Mesenchymal stem cell (in vitro differentiated cells and primary cell): ENCODE data around the gene SURF2.
A peak's percentile ranks its signal among the peaks of the same experiment; 100 is the strongest.
"Not testable (repeated sequence)": the region's sequence is repeated elsewhere in the genome, so short reads cannot be mapped to it uniquely, and the experiment has no call there.

ENCODE experiments used
- DNase-seq: peaks from one replicate; pipeline ENCODE4 v3.0.0-alpha.2; 2013
- H2AFZ ChIP-seq: one replicate; pipeline ENCODE4 v1.6.1; 2013; ENCODE audit warnings: low read depth, mild to moderate bottlenecking, control low read depth, inconsistent platforms, low read length, moderate library complexity
- H2AK5ac ChIP-seq: 2 replicates; pipeline ENCODE4 v1.6.1; 2013; ENCODE audit warnings: low read length, moderate library complexity, mild to moderate bottlenecking, inconsistent platforms; ENCODE audit not compliant: severe bottlenecking
- H2BK120ac ChIP-seq: one replicate; pipeline ENCODE4 v1.6.1; 2013; ENCODE audit warnings: low read depth, mild to moderate bottlenecking, inconsistent platforms, low read length, moderate library complexity
- H2BK12ac ChIP-seq, 2 experiments: one replicate each; pipeline ENCODE4 v1.6.1; 2013; ENCODE audit warnings: inconsistent platforms in 2 of 2, low read length in 2 of 2, mild to moderate bottlenecking in 2 of 2, moderate library complexity in 2 of 2, control low read depth in 1 of 2
- H2BK15ac ChIP-seq: one replicate; pipeline ENCODE4 v1.6.1; 2013; ENCODE audit warnings: mild to moderate bottlenecking, low read depth, inconsistent platforms; ENCODE audit not compliant: poor library complexity, severe bottlenecking
- H2BK5ac ChIP-seq: 2 replicates; pipeline ENCODE4 v1.6.1; 2013; ENCODE audit warnings: low read depth, mild to moderate bottlenecking, low read length, control low read depth, inconsistent platforms; ENCODE audit not compliant: poor library complexity, severe bottlenecking
- H3K14ac ChIP-seq, 2 experiments: one replicate each; pipeline ENCODE4 v1.6.1; 2013; ENCODE audit warnings: inconsistent platforms in 2 of 2, low read length in 2 of 2, control low read depth in 1 of 2, mild to moderate bottlenecking in 1 of 2, moderate library complexity in 1 of 2
- H3K18ac ChIP-seq, 2 experiments: one replicate each; pipeline ENCODE4 v1.6.1; 2013; ENCODE audit warnings: inconsistent platforms in 2 of 2, low read length in 2 of 2, control low read depth in 1 of 2, low read depth in 1 of 2, mild to moderate bottlenecking in 1 of 2
- H3K23ac ChIP-seq, 2 experiments: one replicate each; pipeline ENCODE4 v1.6.1; 2013; ENCODE audit warnings: inconsistent platforms in 2 of 2, low read length in 2 of 2, mild to moderate bottlenecking in 2 of 2, moderate library complexity in 2 of 2, control low read depth in 1 of 2
- H3K27ac ChIP-seq: 2 replicates; pipeline ENCODE4 v1.5.1; 2013; ENCODE audit warnings: mild to moderate bottlenecking, moderate library complexity, low read length, control low read depth, inconsistent platforms; ENCODE audit not compliant: poor library complexity, severe bottlenecking
- H3K27me3 ChIP-seq, 2 experiments: 2 replicates each; pipeline versions ENCODE4 v1.6.1 to v1.7.0; 2013; ENCODE audit warnings: low read length in 2 of 2, mild to moderate bottlenecking in 2 of 2, moderate library complexity in 2 of 2, control low read depth in 1 of 2, inconsistent platforms in 1 of 2; ENCODE audit not compliant: control insufficient read depth in 1 of 2, insufficient read depth in 1 of 2
- H3K36me3 ChIP-seq, 2 experiments: 2 replicates each; pipeline versions ENCODE4 v1.6.1 to v1.7.0; 2013; ENCODE audit warnings: low read length in 2 of 2, control low read depth in 1 of 2, inconsistent platforms in 1 of 2, low read depth in 1 of 2, mild to moderate bottlenecking in 1 of 2; ENCODE audit not compliant: insufficient read depth in 2 of 2, control insufficient read depth in 1 of 2
- H3K4ac ChIP-seq, 2 experiments: one replicate each; pipeline ENCODE4 v1.6.1; 2013; ENCODE audit warnings: inconsistent platforms in 2 of 2, low read length in 2 of 2, mild to moderate bottlenecking in 2 of 2, moderate library complexity in 2 of 2, control low read depth in 1 of 2, low read depth in 1 of 2
- H3K4me1 ChIP-seq: 2 replicates; pipeline ENCODE4 v1.6.1; 2013; ENCODE audit warnings: low read depth, low read length, control low read depth; ENCODE audit not compliant: control insufficient read depth, insufficient read depth
- H3K4me2 ChIP-seq: 2 replicates; pipeline ENCODE4 v1.6.1; 2013; ENCODE audit warnings: low read length, mild to moderate bottlenecking, inconsistent platforms; ENCODE audit not compliant: poor library complexity, severe bottlenecking
- H3K4me3 ChIP-seq, 2 experiments: 2 replicates each; pipeline versions ENCODE4 v1.5.1 to v1.7.0; 2013; ENCODE audit warnings: low read length in 2 of 2, mild to moderate bottlenecking in 2 of 2, control low read depth in 1 of 2, low read depth in 1 of 2; ENCODE audit not compliant: insufficient read depth in 1 of 2
- H3K79me1 ChIP-seq: replicated peaks from 2 replicates; pipeline ENCODE4 v1.6.1; 2013; ENCODE audit warnings: mild to moderate bottlenecking, control low read depth, low read length, inconsistent platforms; ENCODE audit not compliant: poor library complexity, severe bottlenecking
- H3K9ac ChIP-seq: 2 replicates; pipeline ENCODE4 v1.7.0; 2013; ENCODE audit warnings: mild to moderate bottlenecking, low read length, moderate library complexity
- H3K9me3 ChIP-seq: 2 replicates; pipeline ENCODE4 v1.7.0; 2013; ENCODE audit warnings: mild to moderate bottlenecking, low read length; ENCODE audit not compliant: control insufficient read depth
- H4K8ac ChIP-seq: one replicate; pipeline ENCODE4 v1.6.1; 2013; ENCODE audit warnings: inconsistent platforms, mild to moderate bottlenecking, low read length, moderate library complexity
- H4K91ac ChIP-seq: one replicate; pipeline ENCODE4 v1.6.1; 2013; ENCODE audit warnings: mild to moderate bottlenecking, low read length, inconsistent platforms
- WGBS: methylation state at CpG from one replicate; pipeline ENCODE4 v1.1.7; 2013; ENCODE audit warnings: mixed read lengths; 5-methylcytosine and 5-hydroxymethylcytosine counted together

The SURF2 gene

GRCh38 chr9:133377280-133377679 lies 20.9 kb downstream of the SURF2 start:
- peak overlapping the region; percentile 100 for H3K9ac ChIP-seq
- not testable (repeated sequence) for H2AK5ac ChIP-seq, H3K79me1 ChIP-seq, H3K23ac ChIP-seq, H3K27ac ChIP-seq, H2BK12ac ChIP-seq, H3K18ac ChIP-seq, H3K4ac ChIP-seq, H2BK5ac ChIP-seq, H4K8ac ChIP-seq, H2AFZ ChIP-seq, DNase-seq, H2BK15ac ChIP-seq, H3K9me3 ChIP-seq, H3K27me3 ChIP-seq, H2BK120ac ChIP-seq, H3K4me2 ChIP-seq, H3K14ac ChIP-seq, H4K91ac ChIP-seq
- 97% methylated on average over 14 of the region's 14 CpGs for WGBS
- H3K4me3 ChIP-seq, result peak overlapping the region in 1 of 2 experiments; percentile 89
- H3K4me1 ChIP-seq, result peaks cover 22% of the 10 kb centered on the region
- peaks cover 11% of the 10 kb centered on the region in 2 experiments for H3K36me3 ChIP-seq

DNA sequence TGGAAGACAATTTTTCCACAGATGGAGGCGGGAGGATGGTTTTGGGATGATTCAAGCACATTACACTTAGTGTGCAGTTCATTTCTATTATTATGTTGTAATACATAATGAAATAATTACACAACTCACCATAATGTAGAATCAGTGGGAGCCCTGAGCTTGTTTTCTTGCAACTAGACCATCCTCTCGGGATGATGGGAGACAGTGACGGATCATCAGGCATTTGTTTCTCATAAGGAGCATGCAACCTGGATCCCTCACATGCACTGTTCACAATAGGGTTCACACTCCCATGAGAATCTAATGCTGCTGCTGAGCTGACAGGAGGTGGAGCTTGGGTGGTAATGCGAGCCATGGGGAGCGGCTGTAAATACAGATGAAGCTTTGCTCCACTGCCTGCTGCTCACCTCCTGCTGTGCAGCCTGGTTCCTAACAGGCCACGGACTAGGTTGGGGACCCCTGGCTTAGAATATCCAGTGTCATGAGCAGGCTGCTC lies 21.4 kb downstream of the SURF2 start:
- no peak overlapping the region for H3K4me2 ChIP-seq
- WGBS, result 49% methylated on average over 5 of the region's 6 CpGs

GRCh38 chr9:133378408-133378962 lies 22.1 kb downstream of the SURF2 start:
- peaks cover 0 to 1% of the 10 kb centered on the region in 2 experiments for H3K36me3 ChIP-seq
- peaks cover 17% of the 10 kb centered on the region for H3K4me1 ChIP-seq
- no peak for DNase-seq
- H3K9me3 ChIP-seq, result no peaks in the 10 kb centered on the region
- no peak overlapping the region for H3K4ac ChIP-seq
- peak overlapping the region; percentile 47 for H3K9ac ChIP-seq
- 93% methylated on average over 1 of the region's 1 CpG for WGBS
- H2BK5ac ChIP-seq, result no peak overlapping the region
- no peak overlapping the region for H2BK15ac ChIP-seq
- H3K4me2 ChIP-seq, result no peak overlapping the region
- H2BK120ac ChIP-seq, result no peak overlapping the region
- H4K91ac ChIP-seq, result no peak overlapping the region
- peaks cover 4% of the 10 kb centered on the region for H3K79me1 ChIP-seq
- no peak overlapping the region for H3K23ac ChIP-seq
- no peak overlapping the region for H3K27ac ChIP-seq
- H2BK12ac ChIP-seq, result no peak overlapping the region
- H3K14ac ChIP-seq, result no peak overlapping the region
- H2AFZ ChIP-seq, result no peak overlapping the region
- H3K27me3 ChIP-seq, result no peaks in the 10 kb centered on the region
- no peak overlapping the region for H2AK5ac ChIP-seq
- peak overlapping the region in 1 of 2 experiments; percentile 41 for H3K4me3 ChIP-seq
- no peak overlapping the region for H4K8ac ChIP-seq
- H3K18ac ChIP-seq, result no peak overlapping the region

More for the DNA sequence above, 21.4 kb downstream of the SURF2 start:
- H2AK5ac ChIP-seq, result no peak overlapping the region
- H3K4ac ChIP-seq, result no peak overlapping the region
- no peak overlapping the region for H2AFZ ChIP-seq
- no peak overlapping the region for H3K23ac ChIP-seq
- peaks cover 6 to 9% of the 10 kb centered on the region in 2 experiments for H3K36me3 ChIP-seq
- no peak overlapping the region for H4K91ac ChIP-seq
- H3K18ac ChIP-seq, result no peak overlapping the region
- H2BK120ac ChIP-seq, result no peak overlapping the region
- H3K27me3 ChIP-seq, result no peaks in the 10 kb centered on the region
- H2BK5ac ChIP-seq, result no peak overlapping the region
- no peak overlapping the region for H3K14ac ChIP-seq
- H3K27ac ChIP-seq, result no peak overlapping the region
- DNase-seq, result peak; percentile 42
- H3K9ac ChIP-seq, result peak overlapping the region; percentile 47
- no peak overlapping the region for H4K8ac ChIP-seq
- H3K79me1 ChIP-seq, result peaks cover 4% of the 10 kb centered on the region
- no peak overlapping the region for H2BK15ac ChIP-seq
- no peak overlapping the region for H2BK12ac ChIP-seq
- H3K4me3 ChIP-seq, result peak overlapping the region in 1 of 2 experiments; percentile 41
- no peaks in the 10 kb centered on the region for H3K9me3 ChIP-seq
- H3K4me1 ChIP-seq, result peaks cover 20% of the 10 kb centered on the region

GRCh38 chr9:133379153-133380086 lies 23.1 kb downstream of the SURF2 start:
- WGBS, result 92% methylated on average over 13 of the region's 14 CpGs
- peaks cover 13% of the 10 kb centered on the region for H3K4me1 ChIP-seq
- H3K9me3 ChIP-seq, result no peaks in the 10 kb centered on the region
- H3K23ac ChIP-seq, result no peak overlapping the region
- no peak overlapping the region for H3K4me2 ChIP-seq
- no peak overlapping the region for H2AFZ ChIP-seq
- H3K36me3 ChIP-seq, result no peaks in the 10 kb centered on the region
- H3K4ac ChIP-seq, result no peak overlapping the region
- H4K91ac ChIP-seq, result no peak overlapping the region
- H3K27ac ChIP-seq, result no peak overlapping the region
- no peak overlapping the region for H2BK5ac ChIP-seq
- H2BK12ac ChIP-seq, result no peak overlapping the region
- H3K9ac ChIP-seq, result no peak overlapping the region
- no peak overlapping the region for H2BK15ac ChIP-seq
- H3K79me1 ChIP-seq, result peaks cover 4% of the 10 kb centered on the region
- no peak overlapping the region for H3K18ac ChIP-seq
- H2AK5ac ChIP-seq, result no peak overlapping the region
- no peaks in the 10 kb centered on the region for H3K27me3 ChIP-seq
- H3K14ac ChIP-seq, result no peak overlapping the region
- no peak for DNase-seq
- H2BK120ac ChIP-seq, result no peak overlapping the region
- no peak overlapping the region for H4K8ac ChIP-seq
- no peak overlapping the region for H3K4me3 ChIP-seq
